HEK293T (cell line): Measurements from ENCODE around the gene EPS8L2.

ENCODE experiments used
- CTCF ChIA-PET: fragments of 350-600 bp; formaldehyde crosslinking; extraction: SDS; loops from one replicate; lab custom pipeline; 2021; ENCODE audit warnings: antibody characterized with exemption, inconsistent platforms; lab: Yijun Ruan, JAX
- POLR2A ChIA-PET: fragments of 350-600 bp; formaldehyde crosslinking; extraction: SDS; loops from one replicate; lab custom pipeline; 2020; ENCODE audit warnings: antibody characterized with exemption, inconsistent platforms; lab: Yijun Ruan, JAX
- DNase-seq: peaks from one replicate; pipeline ENCODE4 v3.0.0; 2012; ENCODE audit warnings: mixed read lengths; ENCODE audit errors: extremely low spot score
- ARNT ChIP-seq: fragments of 450-650 bp; IDR thresholded peaks from 2 replicates; pipeline ENCODE4 v1.6.1; 2017; ENCODE audit warnings: mild to moderate bottlenecking
- BHLHE40 ChIP-seq: fragments of 450-650 bp; IDR thresholded peaks from 2 replicates; pipeline ENCODE4 v1.6.1; 2016; ENCODE audit warnings: mild to moderate bottlenecking, moderate library complexity, borderline replicate concordance
- CTBP1 ChIP-seq: fragments of 450-650 bp; IDR thresholded peaks from 2 replicates; pipeline ENCODE4 v1.6.1; 2016; ENCODE audit warnings: borderline replicate concordance
- ELF4 ChIP-seq: fragments of 450-650 bp; IDR thresholded peaks from 2 replicates; pipeline ENCODE4 v1.6.1; 2017; ENCODE audit warnings: antibody characterized with exemption
- FOXA1 ChIP-seq: fragments of 450-650 bp; IDR thresholded peaks from 2 replicates; pipeline ENCODE4 v1.6.1; 2016; ENCODE audit warnings: mild to moderate bottlenecking
- FOXK2 ChIP-seq: fragments of 450-650 bp; IDR thresholded peaks from 2 replicates; pipeline ENCODE4 v1.6.1; 2016; ENCODE audit warnings: mild to moderate bottlenecking
- FOXM1 ChIP-seq: fragments of 450-650 bp; IDR thresholded peaks from 2 replicates; pipeline ENCODE4 v1.6.1; 2017; ENCODE audit warnings: mild to moderate bottlenecking, borderline replicate concordance
- HDGF ChIP-seq: fragments of 450-650 bp; IDR thresholded peaks from 2 replicates; pipeline ENCODE4 v1.6.1; 2017; ENCODE audit warnings: antibody characterized with exemption, borderline replicate concordance
- L3MBTL2 ChIP-seq: fragments of 450-650 bp; conservative IDR thresholded peaks from 2 replicates; pipeline ENCODE4 v1.6.1; 2016; ENCODE audit warnings: mild to moderate bottlenecking
- LEF1 ChIP-seq: fragments of 450-650 bp; IDR thresholded peaks from 2 replicates; pipeline ENCODE4 v1.6.1; 2017; ENCODE audit warnings: mild to moderate bottlenecking, borderline replicate concordance
- NFRKB ChIP-seq: fragments of 450-650 bp; IDR thresholded peaks from 2 replicates; pipeline ENCODE4 v1.6.1; 2016; ENCODE audit warnings: mild to moderate bottlenecking, moderate library complexity
- SP1 ChIP-seq: fragments of 450-650 bp; IDR thresholded peaks from 2 replicates; pipeline ENCODE4 v1.6.1; 2017
- SUZ12 ChIP-seq: fragments of 450-650 bp; IDR thresholded peaks from 2 replicates; pipeline ENCODE4 v1.6.1; 2016; ENCODE audit warnings: mild to moderate bottlenecking
- TARDBP ChIP-seq: fragments of 450-650 bp; IDR thresholded peaks from 2 replicates; pipeline ENCODE4 v1.6.1; 2016
- ZNF384 ChIP-seq: fragments of 450-650 bp; IDR thresholded peaks from 2 replicates; pipeline ENCODE4 v1.6.1; 2016
- TF ChIP-seq, protein P1 (sequence below): fragments of 450-650 bp; IDR thresholded peaks from 2 replicates; pipeline ENCODE4 v1.6.1; 2016

Gene EPS8L2

DNA sequence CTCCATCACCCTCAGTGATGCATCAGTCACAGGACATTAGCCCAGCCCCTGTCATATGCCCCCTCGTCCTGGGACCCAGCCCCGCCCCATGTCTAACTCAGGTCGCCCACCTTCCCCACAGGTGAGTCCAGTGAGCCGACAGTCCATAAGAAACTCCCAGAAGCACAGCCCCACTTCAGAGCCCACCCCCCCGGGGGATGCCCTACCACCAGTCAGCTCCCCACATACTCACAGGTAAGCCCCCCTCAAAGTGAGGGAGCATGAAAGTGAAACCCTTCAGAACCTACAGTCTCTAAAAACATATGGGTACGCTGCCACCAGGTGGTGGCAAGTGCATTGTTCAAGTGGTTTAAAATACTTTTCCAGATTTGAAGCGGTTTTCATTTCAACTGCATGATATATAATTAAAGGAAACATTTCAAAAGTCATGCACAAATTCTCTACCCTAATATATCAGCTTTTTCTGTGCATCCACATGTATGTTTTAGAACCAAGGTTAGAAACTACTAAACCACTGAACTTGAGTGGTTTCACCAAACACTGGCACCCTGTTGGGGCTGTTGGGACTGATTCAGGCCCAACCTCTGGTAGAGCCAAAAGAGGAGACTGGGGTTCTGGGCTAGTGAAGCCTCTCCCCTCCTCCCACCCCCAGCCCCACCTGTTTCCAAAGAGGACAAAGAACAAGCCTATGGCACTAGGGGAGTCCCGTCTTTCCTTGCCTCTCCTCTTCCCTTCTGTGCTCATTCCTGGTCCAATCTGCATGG lies 17.3 kb downstream of the EPS8L2 start:
- CTCF ChIA-PET: interaction anchor here (0.6 to 2.0 kb wide), 3 partner anchors 17 to 228 kb away, joined by 3 to 7 read pairs (median 4); no protein-coding TSS in a partner anchor

DNA sequence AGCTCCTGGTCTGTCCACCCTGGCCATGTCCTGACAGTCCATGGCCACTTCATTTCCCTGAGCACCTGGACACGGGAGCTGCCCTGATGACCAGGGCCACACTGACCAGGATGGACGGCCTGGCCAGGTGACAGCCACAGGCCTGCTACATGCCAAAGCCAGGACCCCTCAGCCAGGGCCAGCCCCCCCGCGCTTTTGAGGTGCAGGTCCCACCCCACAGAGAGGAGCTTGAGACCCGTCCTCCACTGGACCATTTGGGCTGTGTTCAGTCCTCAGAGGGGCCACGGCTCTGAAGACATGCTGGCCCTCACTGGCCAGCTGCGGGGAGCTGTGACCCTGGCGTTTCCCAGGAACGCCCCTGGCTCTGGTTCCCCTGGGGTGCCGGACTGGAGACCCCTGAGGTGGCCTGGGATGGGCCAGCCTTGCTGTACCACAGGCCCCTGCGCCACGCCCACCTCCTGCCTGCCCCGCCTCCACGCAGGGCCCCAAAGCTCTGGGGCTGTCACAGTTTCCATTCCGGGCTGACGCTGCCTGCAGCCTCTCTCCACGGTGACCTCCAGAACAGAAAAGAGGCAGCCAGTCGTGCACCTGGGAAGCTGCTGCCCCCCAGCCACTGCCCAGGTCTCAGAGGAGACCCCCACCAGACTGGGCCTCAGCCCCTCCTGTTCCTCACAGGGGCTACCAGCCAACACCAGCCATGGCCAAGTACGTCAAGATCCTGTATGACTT lies 18.2 kb downstream of the EPS8L2 start:
- CTCF ChIA-PET: interaction anchor here (0.7 to 2.0 kb wide), 3 partner anchors 63 to 228 kb away, joined by 3 to 7 read pairs (median 3); no protein-coding TSS in a partner anchor
- no peak for DNase-seq
- POLR2A ChIA-PET: interaction anchor here (1.0 kb wide), 1 partner anchor 27 kb away, joined by 3 read pairs; no protein-coding TSS in a partner anchor
- TF ChIP-seq ARNT (no peak), LEF1 (no peak), HDGF (no peak), FOXM1 (no peak), CTBP1 (no peak), FOXK2 (no peak), BHLHE40 (no peak), L3MBTL2 (no peak)

More for the DNA sequence above, 17.3 kb downstream of the EPS8L2 start:
- no peak for TF ChIP-seq TARDBP
- TF ChIP-seq SUZ12: no peak
- TF ChIP-seq NFRKB: no peak
- no peak for TF ChIP-seq ELF4
- TF ChIP-seq SP1: no peak
- no peak for TF ChIP-seq ZNF384
- TF ChIP-seq ARNT: no peak
- TF ChIP-seq HDGF: no peak
- no peak for TF ChIP-seq L3MBTL2
- TF ChIP-seq CTBP1: no peak
- no peak for TF ChIP-seq FOXK2
- TF ChIP-seq LEF1: no peak
- TF ChIP-seq, protein P1, sequence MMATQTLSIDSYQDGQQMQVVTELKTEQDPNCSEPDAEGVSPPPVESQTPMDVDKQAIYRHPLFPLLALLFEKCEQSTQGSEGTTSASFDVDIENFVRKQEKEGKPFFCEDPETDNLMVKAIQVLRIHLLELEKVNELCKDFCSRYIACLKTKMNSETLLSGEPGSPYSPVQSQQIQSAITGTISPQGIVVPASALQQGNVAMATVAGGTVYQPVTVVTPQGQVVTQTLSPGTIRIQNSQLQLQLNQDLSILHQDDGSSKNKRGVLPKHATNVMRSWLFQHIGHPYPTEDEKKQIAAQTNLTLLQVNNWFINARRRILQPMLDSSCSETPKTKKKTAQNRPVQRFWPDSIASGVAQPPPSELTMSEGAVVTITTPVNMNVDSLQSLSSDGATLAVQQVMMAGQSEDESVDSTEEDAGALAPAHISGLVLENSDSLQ: no peak
- TF ChIP-seq FOXM1: no peak
- no peak for TF ChIP-seq FOXA1
- TF ChIP-seq BHLHE40: no peak
- POLR2A ChIA-PET: no interaction called here
- no peak for DNase-seq

DNA sequence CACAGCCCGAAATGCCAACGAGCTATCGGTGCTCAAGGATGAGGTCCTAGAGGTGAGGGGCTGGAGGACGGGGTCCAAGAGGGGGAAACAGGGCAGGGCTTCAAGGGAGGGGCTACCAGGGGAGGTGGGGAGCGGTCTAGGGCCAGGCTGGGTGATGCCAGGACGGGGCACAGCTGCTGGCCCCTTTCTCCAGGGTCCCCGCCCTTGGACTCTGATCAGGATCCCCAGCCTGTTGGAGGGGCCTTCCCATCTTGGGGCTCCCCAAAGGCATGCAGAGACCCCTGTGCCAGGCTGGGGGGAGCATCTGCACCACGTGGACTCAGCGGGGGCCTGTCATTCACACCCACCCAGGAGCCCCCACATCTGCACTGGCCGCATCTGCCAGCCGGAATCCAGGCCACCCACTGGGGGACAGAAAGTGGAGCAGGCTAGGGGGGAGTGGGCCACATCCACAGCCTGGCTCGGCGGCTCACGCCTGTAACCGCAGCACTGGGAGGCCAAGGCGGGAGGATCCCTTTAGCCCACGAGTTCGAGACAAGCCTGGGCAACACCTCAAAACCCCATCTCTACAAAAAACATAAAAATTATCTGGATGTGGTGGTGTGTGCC lies 18.9 kb downstream of the EPS8L2 start:
- no peak for DNase-seq
- POLR2A ChIA-PET: interaction anchor here (1.0 to 2.5 kb wide), 2 partner anchors 22 to 28 kb away, joined by 3 to 11 read pairs; partner anchors contain the start of gene TALDO1
- TF ChIP-seq ELF4 (no peak), SUZ12 (no peak), HDGF (no peak), ZNF384 (no peak), CTBP1 (no peak), FOXK2 (no peak), SP1 (no peak), NFRKB (no peak), ARNT (no peak), L3MBTL2 (no peak), FOXM1 (no peak), TARDBP (no peak), BHLHE40 (no peak), FOXA1 (no peak), LEF1 (no peak)
- TF ChIP-seq, protein P1: no peak
- CTCF ChIA-PET: interaction anchor here (0.7 kb wide), 1 partner anchor 63 kb away, joined by 3 read pairs; no protein-coding TSS in a partner anchor

DNA sequence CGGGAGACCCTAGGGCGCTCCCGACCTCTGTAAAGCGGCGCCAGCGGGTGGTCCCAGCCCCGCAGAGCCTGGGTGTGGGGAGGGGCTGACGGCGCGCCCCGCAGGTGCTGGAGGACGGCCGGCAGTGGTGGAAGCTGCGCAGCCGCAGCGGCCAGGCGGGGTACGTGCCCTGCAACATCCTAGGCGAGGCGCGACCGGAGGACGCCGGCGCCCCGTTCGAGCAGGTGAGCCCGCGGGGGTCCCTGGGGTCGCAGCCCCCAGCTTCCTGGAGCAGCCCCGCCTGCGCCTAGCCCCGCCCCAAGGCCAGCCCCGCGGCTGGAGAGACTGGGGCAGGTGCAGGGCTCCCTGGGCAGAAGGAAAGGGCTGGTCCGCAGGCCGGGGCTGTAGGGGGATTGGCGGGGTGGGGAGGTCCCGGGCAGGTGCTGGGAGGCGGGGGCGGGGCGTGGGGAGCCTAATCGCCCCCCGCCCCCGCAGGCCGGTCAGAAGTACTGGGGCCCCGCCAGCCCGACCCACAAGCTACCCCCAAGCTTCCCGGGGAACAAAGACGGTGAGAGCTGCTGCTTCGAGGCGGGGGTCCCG lies 19.7 kb downstream of the EPS8L2 start:
- ChIA-PET CTCF (no interaction called here), POLR2A (interaction anchor here (1.0 to 2.5 kb wide), 2 partner anchors 21 to 22 kb away, joined by 3 to 11 read pairs; partner anchors contain the start of gene TALDO1)
- no peak for DNase-seq
- TF ChIP-seq SUZ12 (no peak), ELF4 (no peak), FOXK2 (no peak), HDGF (no peak), BHLHE40 (no peak), NFRKB (no peak), LEF1 (no peak), ARNT (no peak), CTBP1 (no peak), ZNF384 (no peak), L3MBTL2 (no peak), TARDBP (no peak), FOXM1 (no peak), FOXA1 (no peak), SP1 (no peak)
- TF ChIP-seq, protein P1: no peak
